SK-N-SH treated with all-trans-retinoic acid at 6 μM for 48 hours (cell line): Measurements from ENCODE around the gene GRK5.
"Not testable (repeated sequence)": the region's sequence is repeated elsewhere in the genome, so short reads cannot be mapped to it uniquely, and the experiment has no call there.

Source experiments
- ATAC-seq: fragments of 200-7000 bp; cut with Tn5 transposase; 3 replicates; pipeline ENCODE4 v1.9.1; 2020; ENCODE audit warnings: mild to moderate bottlenecking, moderate library complexity
- BACH2 ChIP-seq: fragments of 250-450 bp; sonication (Bioruptor Pico); IDR thresholded peaks from 2 replicates; pipeline ENCODE4 v1.9.0; 2021; ENCODE audit warnings: mild to moderate bottlenecking, borderline replicate concordance
- CREB5 ChIP-seq: fragments of 250-450 bp; sonication (Bioruptor Pico); IDR thresholded peaks from 2 replicates; pipeline ENCODE4 v1.5.1; 2020; ENCODE audit warnings: low read depth, mild to moderate bottlenecking, moderate library complexity
- CSRNP3 ChIP-seq: fragments of 250-450 bp; sonication (Bioruptor Pico); IDR thresholded peaks from 2 replicates; pipeline ENCODE4 v1.5.1; 2021; ENCODE audit warnings: mild to moderate bottlenecking, moderate library complexity
- ISL1 ChIP-seq: fragments of 250-450 bp; sonication (Bioruptor Pico); IDR thresholded peaks from 2 replicates; pipeline ENCODE4 v2.1.2; 2022; ENCODE audit warnings: mild to moderate bottlenecking, moderate library complexity
- PATZ1 ChIP-seq: fragments of 250-450 bp; sonication (Bioruptor Pico); IDR thresholded peaks from 2 replicates; pipeline ENCODE4 v1.8.0; 2020; ENCODE audit warnings: mild to moderate bottlenecking, moderate library complexity, borderline replicate concordance
- POU6F1 ChIP-seq: fragments of 250-450 bp; sonication (Bioruptor Pico); IDR thresholded peaks from 2 replicates; pipeline ENCODE4 v1.8.0; 2021; ENCODE audit warnings: low read depth, mild to moderate bottlenecking, moderate library complexity, borderline replicate concordance
- PPARA ChIP-seq: fragments of 250-450 bp; sonication (Bioruptor Pico); IDR thresholded peaks from 2 replicates; pipeline ENCODE4 v1.5.0; 2020; ENCODE audit warnings: mild to moderate bottlenecking, borderline replicate concordance
- SNAI2 ChIP-seq: fragments of 250-450 bp; sonication (Bioruptor Pico); IDR thresholded peaks from 2 replicates; pipeline ENCODE4 v1.5.0; 2020; ENCODE audit warnings: mild to moderate bottlenecking, moderate library complexity
- TCF4 ChIP-seq: fragments of 250-450 bp; sonication (Bioruptor Pico); IDR thresholded peaks from 2 replicates; pipeline ENCODE4 v1.8.0; 2021; ENCODE audit warnings: mild to moderate bottlenecking, moderate library complexity, borderline replicate concordance
- TOX ChIP-seq: fragments of 250-450 bp; sonication (Bioruptor Pico); IDR thresholded peaks from 2 replicates; pipeline ENCODE4 v1.8.0; 2021; ENCODE audit warnings: mild to moderate bottlenecking, moderate library complexity, borderline replicate concordance
- TSHZ2 ChIP-seq: fragments of 250-450 bp; sonication (Bioruptor Pico); IDR thresholded peaks from 2 replicates; pipeline ENCODE4 v1.5.0; 2020; ENCODE audit warnings: mild to moderate bottlenecking, moderate library complexity
- ZFP3 ChIP-seq: fragments of 250-450 bp; sonication (Bioruptor Pico); IDR thresholded peaks from 2 replicates; pipeline ENCODE4 v1.5.0; 2020; ENCODE audit warnings: mild to moderate bottlenecking, moderate library complexity
- ZFP30 ChIP-seq: fragments of 450-650 bp; formaldehyde crosslinking; IDR thresholded peaks from 2 replicates; pipeline ENCODE4 v1.5.0; 2022; ENCODE audit warnings: mild to moderate bottlenecking, moderate library complexity
- ZNF565 ChIP-seq: fragments of 450-650 bp; formaldehyde crosslinking; conservative IDR thresholded peaks from 2 replicates; pipeline ENCODE4 v1.5.0; 2020; ENCODE audit warnings: low read depth, mild to moderate bottlenecking, moderate library complexity

Gene GRK5

GRCh38 chr10:119222966-119223386, 15.6 kb downstream of the GRK5 start (continued):
- TF ChIP-seq CREB5 (CRISPR knock-in tag), result no peak

GRCh38 chr10:119225083-119225658, 17.8 kb downstream of the GRK5 start:
- no peak for TF ChIP-seq PATZ1 (CRISPR knock-in tag)
- TF ChIP-seq ISL1 (CRISPR knock-in tag), result peak; percentile 35; the same call in 1 of the 2 replicates
- no peak for ATAC-seq

GRCh38 chr10:119227825-119228224, 20.5 kb downstream of the GRK5 start:
- ATAC-seq, result peak; percentile 72
- TF ChIP-seq TSHZ2, result no peak
- peak; percentile 86 for TF ChIP-seq TOX (CRISPR knock-in tag)
- peak; percentile 77 for TF ChIP-seq TCF4 (CRISPR knock-in tag)
- no peak for TF ChIP-seq PPARA (CRISPR knock-in tag)

GRCh38 chr10:119231654-119232053, 24.3 kb downstream of the GRK5 start:
- TF ChIP-seq ZFP3 (CRISPR knock-in tag) (no peak), TSHZ2 (no peak), ZNF565 (CRISPR knock-in tag) (no peak), ISL1 (CRISPR knock-in tag) (no peak), POU6F1 (CRISPR knock-in tag) (no peak), SNAI2 (CRISPR knock-in tag) (no peak), TCF4 (CRISPR knock-in tag) (no peak), ZFP30 (CRISPR knock-in tag) (no peak), BACH2 (CRISPR knock-in tag) (no peak), CSRNP3 (no peak)

GRCh38 chr10:119232439-119232838, 25.1 kb downstream of the GRK5 start:
- ATAC-seq, result not testable (repeated sequence)

More at GRCh38 chr10:119231654-119232053, 24.3 kb downstream of the GRK5 start:
- ATAC-seq, result no peak
